Spleen (tissue), 11 donors: ENCODE data around the gene UTS2. TPM values are rescaled to one million over a fixed set of nuclear protein-coding genes. Genes with fewer than 3 reads are reported as not detected.

Source experiments
- DNase-seq: peaks from one replicate; pipeline ENCODE4 v3.0.0-alpha.2; 2020
- H3K27ac ChIP-seq, 8 donors: fragments of 200-600 bp; sonication (generic) in 7 of 8; 1 replicate in 4 of 8; 2 replicates in 4 of 8; pipeline versions ENCODE4 v1.5.0 to v1.8.0; 2016 to 2021; ENCODE audit warnings: inconsistent platforms in 4 of 8, mild to moderate bottlenecking in 4 of 8, moderate library complexity in 1 of 8
- H3K27me3 ChIP-seq, 7 donors: fragments of 200-600 bp; sonication (generic) in 6 of 7; replicated peaks in 1 of 7; 1 replicate in 4 of 7; 2 replicates in 3 of 7; pipeline versions ENCODE4 v1.5.0 to v1.8.0; 2016 to 2021; ENCODE audit warnings: inconsistent platforms in 3 of 7, mild to moderate bottlenecking in 1 of 7
- H3K36me3 ChIP-seq, 6 donors: fragments of 200-600 bp; sonication (generic) in 5 of 6; 1 replicate in 4 of 6; 2 replicates in 2 of 6; pipeline versions ENCODE4 v1.5.0 to v1.8.0; 2016 to 2021; ENCODE audit warnings: inconsistent platforms in 2 of 6
- H3K4me1 ChIP-seq, 6 donors: fragments of 200-600 bp; sonication (generic) in 5 of 6; 1 replicate in 3 of 6; 2 replicates in 3 of 6; pipeline versions ENCODE4 v1.5.0 to v1.8.0; 2016 to 2021; ENCODE audit warnings: inconsistent platforms in 3 of 6
- H3K4me3 ChIP-seq, 8 donors: fragments of 200-600 bp; sonication (generic) in 7 of 8; 1 replicate in 4 of 8; 2 replicates in 4 of 8; pipeline versions ENCODE4 v1.5.0 to v1.8.0; 2016 to 2021; ENCODE audit warnings: inconsistent platforms in 4 of 8, mild to moderate bottlenecking in 4 of 8, moderate library complexity in 2 of 8
- H3K9me3 ChIP-seq, 8 donors: fragments of 200-600 bp; sonication (generic) in 7 of 8; 1 replicate in 4 of 8; 2 replicates in 4 of 8; pipeline versions ENCODE4 v1.5.0 to v1.8.0; 2016 to 2021; ENCODE audit warnings: inconsistent platforms in 4 of 8
- POLR2A ChIP-seq, 3 donors: fragments of 450-650 bp; IDR thresholded peaks; one replicate each; pipeline ENCODE4 v1.5.1; 2017; ENCODE audit warnings: antibody characterized with exemption in 3 of 3, mild to moderate bottlenecking in 1 of 3
- POLR2AphosphoS5 ChIP-seq, 3 donors: sonication (generic); formaldehyde crosslinking; IDR thresholded peaks; one replicate each; pipeline ENCODE4 v1.5.1; 2017; ENCODE audit warnings: antibody characterized with exemption in 3 of 3
- WGBS, 5 donors: extraction: QIAGEN DNeasy Blood & Tissue Kit in 3 of 5; methylation state at CpG; one replicate each; pipeline versions ENCODE4 v1.1.5 to v1.1.7; 2013 to 2018; 5-methylcytosine and 5-hydroxymethylcytosine counted together
- intact Hi-C: fragments of 100-400 bp; cut with DNase I; formaldehyde crosslinking; loops from one replicate; pipeline ENCODE4 v1.15.0; 2023; ENCODE audit warnings: low total_unique reads
- polyA plus RNA-seq, 3 donors: library from polyadenylated mRNA; stranded (reverse); fragments of 200-250 nt; gene quantifications; one replicate each; pipeline ENCODE4 v1.2.1, GENCODE V29; 2013
- total RNA-seq, 7 donors: library from RNA; depleted of rRNA in 3 of 7; stranded (reverse); fragments of >200 nt in 3 of 7; fragmentation: NEBNext Ultra II Directional in 4 of 7; extraction: Animal tissue kit (Norgen Biotek cat#: 25700) in 4 of 7; gene quantifications; one replicate each; pipeline versions ENCODE4 v1.1.0 to v1.2.1, GENCODE V29; 2016 to 2021
- TF ChIP-seq, protein P1 (sequence below), 11 experiments: fragments of 200-600 bp in 7 of 11; fragments of 450-650 bp in 4 of 11; sonication (generic) in 4 of 11; IDR thresholded peaks in 8 of 11; conservative IDR thresholded peaks in 3 of 11; 1 replicate in 7 of 11; 2 replicates in 4 of 11; pipeline versions ENCODE4 v1.4.0 to v1.8.0; 2016 to 2021; ENCODE audit warnings: antibody characterized with exemption in 11 of 11, inconsistent platforms in 4 of 11, mild to moderate bottlenecking in 1 of 11
- donor health status: healthy with polysubstance abuse.
- donor health status: DM: no; HTN: no; CAD: no; lungs with moderate emphysema.
- donor health status: DM: no; HTN: no; CAD: no.
- donor health status: Bipolar disorder and iron deficiency.
- donor health status: healthy.
- donor health status: DM: no; HTN: no; CAD: no.
- donor health status: DM: yes; HTN: yes; CAD: no.

Gene UTS2
- total and polyA plus RNA-seq, 10 donors: 0.45 to 5.3 (median 0.76) TPM; not detected in 3

DNA sequence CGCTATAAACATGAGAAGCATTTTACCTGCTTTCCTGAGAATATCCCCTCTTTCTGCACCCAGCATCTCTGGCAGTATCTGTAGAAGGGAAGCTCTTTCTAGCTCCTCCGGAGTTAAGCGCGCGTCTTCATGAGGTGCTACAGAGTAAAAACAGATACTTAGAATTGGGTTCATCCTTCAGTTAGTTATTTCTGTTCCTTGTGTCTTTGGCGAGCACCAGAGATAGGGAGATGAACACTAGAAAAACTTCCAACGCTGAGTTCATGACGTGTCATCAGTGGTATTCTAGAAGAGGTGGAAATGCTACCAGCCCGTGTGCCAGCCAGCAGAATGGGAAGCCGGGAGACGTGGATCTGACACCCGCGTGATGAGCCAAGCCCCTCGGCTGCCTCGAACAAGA is 2.1 kb downstream of the UTS2 start:
- 87 to 95% (median 89%) methylated on average over 15 of the region's 15 CpGs for WGBS, 5 donors
- no peaks in the 10 kb centered on the region for H3K36me3 ChIP-seq
- no peaks in the 10 kb centered on the region for H3K4me1 ChIP-seq
- H3K27ac ChIP-seq: no peak overlapping the region
- H3K9me3 ChIP-seq: no peaks in the 10 kb centered on the region
- no peaks in the 10 kb centered on the region for H3K27me3 ChIP-seq
- DNase-seq: no peak
- intact Hi-C loops: no loop called here
- no peak overlapping the region for H3K4me3 ChIP-seq
- TF ChIP-seq POLR2AphosphoS5 (IDR thresholded peaks at IDR 0.05) (no peak), POLR2A (IDR thresholded peaks at IDR 0.05) (no peak)
- TF ChIP-seq, protein P1, sequence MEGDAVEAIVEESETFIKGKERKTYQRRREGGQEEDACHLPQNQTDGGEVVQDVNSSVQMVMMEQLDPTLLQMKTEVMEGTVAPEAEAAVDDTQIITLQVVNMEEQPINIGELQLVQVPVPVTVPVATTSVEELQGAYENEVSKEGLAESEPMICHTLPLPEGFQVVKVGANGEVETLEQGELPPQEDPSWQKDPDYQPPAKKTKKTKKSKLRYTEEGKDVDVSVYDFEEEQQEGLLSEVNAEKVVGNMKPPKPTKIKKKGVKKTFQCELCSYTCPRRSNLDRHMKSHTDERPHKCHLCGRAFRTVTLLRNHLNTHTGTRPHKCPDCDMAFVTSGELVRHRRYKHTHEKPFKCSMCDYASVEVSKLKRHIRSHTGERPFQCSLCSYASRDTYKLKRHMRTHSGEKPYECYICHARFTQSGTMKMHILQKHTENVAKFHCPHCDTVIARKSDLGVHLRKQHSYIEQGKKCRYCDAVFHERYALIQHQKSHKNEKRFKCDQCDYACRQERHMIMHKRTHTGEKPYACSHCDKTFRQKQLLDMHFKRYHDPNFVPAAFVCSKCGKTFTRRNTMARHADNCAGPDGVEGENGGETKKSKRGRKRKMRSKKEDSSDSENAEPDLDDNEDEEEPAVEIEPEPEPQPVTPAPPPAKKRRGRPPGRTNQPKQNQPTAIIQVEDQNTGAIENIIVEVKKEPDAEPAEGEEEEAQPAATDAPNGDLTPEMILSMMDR (IDR thresholded peaks at IDR 0.05 in 8 of 11, conservative IDR thresholded peaks at IDR 0.05 in 3 of 11): no peak

DNA sequence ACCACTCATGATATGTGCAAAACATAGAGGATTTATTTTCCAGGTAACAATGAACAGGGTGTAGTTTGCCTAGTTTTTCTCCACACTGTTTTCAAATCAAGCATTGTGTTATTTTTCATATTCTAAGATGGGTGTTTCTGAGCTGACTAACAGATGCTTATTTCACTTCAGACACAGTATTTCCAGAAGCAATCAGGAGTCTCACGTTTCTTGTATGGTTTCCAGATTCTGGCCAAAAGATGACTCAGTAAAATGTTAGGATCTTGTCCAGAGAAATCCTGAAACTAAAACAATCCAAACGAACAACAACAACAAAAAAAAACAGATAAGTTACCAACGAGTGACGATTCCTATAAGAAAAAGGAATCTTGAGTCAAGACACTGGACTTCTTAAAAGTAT is 5.3 kb downstream of the UTS2 start:
- H3K9me3 ChIP-seq: no peaks in the 10 kb centered on the region
- intact Hi-C loops: no loop called here

DNA sequence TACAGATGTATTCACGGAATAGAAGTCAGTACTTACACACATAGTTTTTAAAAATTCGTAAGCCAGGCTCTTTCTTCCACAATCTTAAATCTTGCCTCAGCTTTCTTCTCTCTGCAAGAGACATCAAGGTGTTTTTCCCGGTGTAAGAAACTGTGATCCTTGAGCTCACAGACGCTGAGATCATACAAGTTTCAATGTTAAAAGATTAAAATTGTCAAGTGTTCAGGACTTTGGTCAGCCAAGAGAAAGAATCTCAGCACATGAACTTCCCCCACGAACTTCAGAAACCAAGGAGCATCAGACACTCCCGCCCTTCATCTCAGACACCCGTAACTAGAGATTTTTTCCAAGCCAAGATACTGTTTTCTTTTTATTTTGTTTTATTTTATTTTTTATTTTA is 6.2 kb downstream of the UTS2 start:
- DNase-seq: no peak
- Histone ChIP-seq H3K27me3 (no peaks in the 10 kb centered on the region), H3K4me1 (no peaks in the 10 kb centered on the region), H3K36me3 (peaks cover 0 to 29% (median 6%) of the 10 kb centered on the region in 6 donors), H3K27ac (no peak overlapping the region), H3K9me3 (no peaks in the 10 kb centered on the region), H3K4me3 (no peak overlapping the region)
- 90 to 93% (median 91%) methylated on average over 7 of the region's 7 CpGs for WGBS, 5 donors
- TF ChIP-seq POLR2A (IDR thresholded peaks at IDR 0.05) (no peak), POLR2AphosphoS5 (IDR thresholded peaks at IDR 0.05) (no peak)
- TF ChIP-seq, protein P1 (IDR thresholded peaks at IDR 0.05 in 8 of 11, conservative IDR thresholded peaks at IDR 0.05 in 3 of 11): no peak
- intact Hi-C loops: no loop called here

More for the DNA sequence above, 5.3 kb downstream of the UTS2 start:
- no peak overlapping the region for H3K4me3 ChIP-seq
- H3K4me1 ChIP-seq: no peaks in the 10 kb centered on the region
- peaks cover 0 to 21% (median 6%) of the 10 kb centered on the region in 6 donors for H3K36me3 ChIP-seq
- H3K27me3 ChIP-seq: no peaks in the 10 kb centered on the region
- no peak overlapping the region for H3K27ac ChIP-seq
- TF ChIP-seq, protein P1 (IDR thresholded peaks at IDR 0.05 in 8 of 11, conservative IDR thresholded peaks at IDR 0.05 in 3 of 11): no peak
- TF ChIP-seq POLR2AphosphoS5 (IDR thresholded peaks at IDR 0.05): no peak
- TF ChIP-seq POLR2A (IDR thresholded peaks at IDR 0.05): no peak
- WGBS, 5 donors: 69 to 83% (median 73%) methylated on average over 4 of the region's 4 CpGs
- DNase-seq: no peak

DNA sequence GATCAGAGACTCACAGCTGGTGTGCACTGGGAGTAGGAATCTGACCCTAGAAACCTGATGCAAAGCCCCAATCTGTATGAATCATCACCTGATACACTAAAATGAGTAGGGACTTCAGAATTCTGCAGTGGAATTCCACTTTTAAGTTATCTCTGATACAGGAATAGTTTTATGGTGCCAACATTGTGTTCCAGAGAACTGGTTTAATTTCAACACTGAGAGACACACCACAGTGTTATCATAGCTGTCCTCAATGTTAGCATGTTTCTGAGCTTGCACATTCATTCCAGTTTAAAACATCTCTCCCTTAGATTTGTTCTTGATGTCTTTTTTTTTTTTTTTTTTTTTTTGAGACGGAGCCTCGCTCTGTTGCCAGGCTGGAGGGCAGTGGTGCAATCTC is 7.1 kb downstream of the UTS2 start:
- Histone ChIP-seq H3K27ac (no peak overlapping the region), H3K4me3 (no peak overlapping the region), H3K36me3 (peaks cover 0 to 38% (median 10%) of the 10 kb centered on the region in 6 donors), H3K4me1 (no peaks in the 10 kb centered on the region), H3K9me3 (no peaks in the 10 kb centered on the region), H3K27me3 (no peaks in the 10 kb centered on the region)
- TF ChIP-seq POLR2A (IDR thresholded peaks at IDR 0.05) (no peak), POLR2AphosphoS5 (IDR thresholded peaks at IDR 0.05) (no peak)
- TF ChIP-seq, protein P1 (IDR thresholded peaks at IDR 0.05 in 8 of 11, conservative IDR thresholded peaks at IDR 0.05 in 3 of 11): no peak
- intact Hi-C loops: no loop called here
- DNase-seq: no peak
- 92 to 100% (median 96%) methylated on average over 2 of the region's 2 CpGs for WGBS, 5 donors
